H54 (cell line): ENCODE measurements around the gene ZNF391.
"Not testable (repeated sequence)": the region's sequence is repeated elsewhere in the genome, so short reads cannot be mapped to it uniquely, and the experiment has no call there.

Source experiments
- DNase-seq: peaks from one replicate; pipeline ENCODE4 v3.0.0; 2011; ENCODE audit warnings: low spot score, mixed read lengths; ENCODE audit not compliant: insufficient read length
- FAIRE-seq: peaks from 3 replicates; lab custom pipeline; 2011; peaks lifted over from hg19 to GRCh38; lab: Jason Lieb, UNC
- POLR2A ChIP-seq: IDR thresholded peaks from 2 replicates; pipeline ENCODE4 v1.6.1; 2011; ENCODE audit warnings: low read depth, mild to moderate bottlenecking, low read length

ZNF391 gene

DNA sequence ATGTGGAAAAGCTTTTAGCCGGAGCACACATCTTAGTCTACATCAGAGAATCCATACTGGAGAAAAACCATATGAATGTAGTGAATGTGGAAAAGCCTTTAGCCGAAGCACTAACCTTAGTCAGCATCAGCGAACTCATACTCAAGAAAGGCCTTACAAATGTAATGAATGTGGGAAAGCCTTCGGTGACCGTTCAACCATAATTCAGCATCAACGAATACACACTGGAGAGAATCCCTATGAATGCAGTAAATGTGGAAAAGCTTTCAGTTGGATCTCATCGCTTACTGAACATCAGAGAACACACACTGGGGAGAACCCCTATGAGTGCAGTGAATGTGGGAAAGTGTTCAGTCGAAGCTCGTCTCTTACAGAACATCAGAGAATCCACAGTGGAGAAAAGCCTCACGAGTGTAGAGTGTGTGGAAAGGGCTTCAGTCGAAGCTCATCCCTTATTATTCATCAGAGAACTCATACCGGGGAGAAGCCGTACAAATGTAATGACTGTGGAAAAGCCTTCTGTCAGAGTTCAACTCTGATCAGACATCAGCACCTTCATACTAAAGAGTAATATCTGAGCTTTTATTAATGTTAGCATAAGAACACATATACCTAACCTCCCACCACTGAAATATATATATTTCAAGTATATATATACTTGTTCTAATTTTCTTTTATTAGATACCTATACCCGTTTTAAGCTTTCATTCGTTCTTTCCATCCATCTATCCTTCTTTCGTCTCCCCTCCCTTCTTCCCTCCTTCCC, 12.5 kb downstream of the ZNF391 start:
- FAIRE-seq, result no peak
- no peak for DNase-seq
- no peak for TF ChIP-seq POLR2A

GRCh38 chr6:27406085-27406484, 17.5 kb downstream of the ZNF391 start:
- FAIRE-seq, result no peak
- TF ChIP-seq POLR2A, result no peak
- no peak for DNase-seq

- no peak for TF ChIP-seq POLR2A
- DNase-seq, result no peak
- FAIRE-seq, result no peak
These were observed 18.7 kb downstream of the ZNF391 start for GRCh38 chr6:27407153-27407814.

- no peak for FAIRE-seq
These were observed 25.7 kb downstream of the ZNF391 start for GRCh38 chr6:27414300-27414699.

DNA sequence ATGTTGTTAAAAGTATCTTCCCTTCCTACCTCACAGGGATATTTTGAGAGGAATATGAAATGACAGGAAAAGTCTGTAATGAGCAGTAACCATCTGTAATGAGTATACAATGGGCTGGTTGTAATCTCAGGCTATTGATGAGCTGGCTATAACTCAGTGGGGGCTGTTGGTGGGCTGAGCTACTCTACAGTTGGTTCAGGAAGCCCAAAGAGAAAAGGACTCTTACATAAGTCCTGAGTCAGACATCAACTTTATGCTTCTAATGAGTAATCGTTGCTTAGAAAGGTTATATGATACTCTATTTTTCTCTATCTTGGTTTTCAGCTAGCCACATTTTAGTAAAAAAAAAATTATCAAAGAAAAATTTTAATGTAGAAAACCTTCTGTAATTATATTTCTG, 26.4 kb downstream of the ZNF391 start:
- FAIRE-seq (no peak), DNase-seq (no peak)
- TF ChIP-seq POLR2A, result no peak

More at GRCh38 chr6:27414300-27414699, 25.7 kb downstream of the ZNF391 start:
- no peak for DNase-seq
- no peak for TF ChIP-seq POLR2A

- FAIRE-seq, result no peak
These were observed 27.3 kb downstream of the ZNF391 start for GRCh38 chr6:27415898-27416297.

DNA sequence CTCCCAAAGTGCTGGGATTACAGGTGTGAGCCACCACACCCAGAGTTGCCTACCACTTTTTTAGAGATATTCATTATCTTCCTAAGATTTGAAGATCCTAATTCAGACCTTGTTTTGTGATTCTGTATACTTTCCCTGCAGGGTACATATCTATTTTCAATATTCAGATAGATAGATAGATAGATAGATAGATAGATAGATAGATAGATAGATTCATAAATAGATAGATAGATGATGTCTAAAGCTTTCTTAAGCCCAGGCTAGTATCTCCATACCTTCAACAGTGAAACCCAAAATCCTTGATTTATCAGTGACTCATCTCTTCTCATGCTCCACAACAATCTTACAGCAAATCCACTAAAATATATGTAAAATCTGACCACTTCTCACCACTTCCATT, 30.8 kb downstream of the ZNF391 start:
- FAIRE-seq (no peak), DNase-seq (no peak)
- no peak for TF ChIP-seq POLR2A

More at GRCh38 chr6:27415898-27416297, 27.3 kb downstream of the ZNF391 start:
- no peak for TF ChIP-seq POLR2A
- DNase-seq, result no peak

GRCh38 chr6:27422651-27423332, 34.2 kb downstream of the ZNF391 start:
- TF ChIP-seq POLR2A, result no peak
- no peak for FAIRE-seq
- DNase-seq, result no peak

GRCh38 chr6:27424851-27425250, 36.3 kb downstream of the ZNF391 start:
- not testable (repeated sequence) for FAIRE-seq, DNase-seq

- no peak for TF ChIP-seq POLR2A
- DNase-seq (no peak), FAIRE-seq (no peak)
These were observed 37.6 kb downstream of the ZNF391 start for GRCh38 chr6:27426045-27426620.

- no peak for TF ChIP-seq POLR2A
- no peak for DNase-seq
- FAIRE-seq, result no peak
These were observed 39.9 kb downstream of the ZNF391 start for GRCh38 chr6:27428502-27428901.

GRCh38 chr6:27428966-27429365, 40.4 kb downstream of the ZNF391 start:
- no peak for FAIRE-seq
- no peak for TF ChIP-seq POLR2A

DNA sequence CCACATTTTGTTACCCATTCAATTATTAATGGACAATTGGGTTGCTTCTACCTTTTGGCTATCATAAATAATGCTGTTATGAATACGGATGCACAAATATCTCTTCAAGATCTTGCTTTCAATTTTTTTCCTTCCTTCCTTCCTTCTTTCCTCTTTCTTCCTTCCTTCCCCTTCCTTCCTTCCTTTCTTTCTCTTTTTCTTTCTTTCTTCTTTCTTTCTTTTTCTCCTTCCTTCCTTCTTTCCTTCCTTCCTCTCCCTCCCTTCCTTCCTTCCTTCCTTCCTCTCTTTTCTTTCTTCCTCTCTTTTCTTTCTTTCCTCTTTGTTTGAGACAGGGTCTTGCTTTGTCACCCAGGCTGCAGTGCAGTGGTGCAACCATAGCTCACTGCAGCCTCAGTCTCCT, 45.2 kb downstream of the ZNF391 start:
- FAIRE-seq (no peak), DNase-seq (no peak)
- no peak for TF ChIP-seq POLR2A

More at GRCh38 chr6:27428966-27429365, 40.4 kb downstream of the ZNF391 start:
- no peak for DNase-seq

DNA sequence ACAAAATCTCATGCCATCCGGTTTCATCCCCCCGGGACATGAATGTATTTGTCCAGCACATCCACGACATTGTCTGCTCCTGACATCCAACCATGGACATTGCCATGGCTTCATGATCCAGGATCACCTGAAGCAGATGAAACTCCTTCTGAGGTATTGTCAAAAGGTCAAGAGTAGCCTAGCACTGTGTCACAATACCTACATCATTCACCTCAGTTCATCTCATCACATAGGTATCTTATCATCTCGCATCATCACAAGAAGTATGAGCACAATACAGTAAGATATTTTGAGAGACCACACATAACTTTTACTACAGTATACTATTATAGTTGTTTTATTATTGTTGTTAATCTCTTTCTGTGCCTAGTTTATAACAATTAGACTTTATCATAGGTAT, 50.8 kb downstream of the ZNF391 start:
- FAIRE-seq, result no peak
- TF ChIP-seq POLR2A, result no peak
- DNase-seq, result no peak

- no peak for DNase-seq
- TF ChIP-seq POLR2A, result no peak
These were observed 52.4 kb downstream of the ZNF391 start for GRCh38 chr6:27441001-27441400.

More at GRCh38 chr6:27441001-27441400, 52.4 kb downstream of the ZNF391 start:
- FAIRE-seq, result no peak
